Liver (tissue), 9 donors: Measurements from ENCODE around the gene PTPRN2. TPM values are rescaled to one million over a fixed set of nuclear protein-coding genes. Genes with fewer than 3 reads are reported as not detected.

Source experiments
- DNase-seq: peaks from one replicate; pipeline ENCODE4 v3.0.0-alpha.2; 2017; ENCODE audit warnings: low spot score
- H3K27ac ChIP-seq, 2 donors: one replicate each; pipeline ENCODE4 v1.7.0; 2013; ENCODE audit warnings: inconsistent platforms in 2 of 2, low read length in 2 of 2, control low read depth in 1 of 2, low read depth in 1 of 2, mild to moderate bottlenecking in 1 of 2
- H3K27me3 ChIP-seq, 4 donors: one replicate each; pipeline versions ENCODE4 v1.6.1 to v1.7.0; 2013; ENCODE audit warnings: low read length in 3 of 4, inconsistent platforms in 1 of 4, mild to moderate bottlenecking in 1 of 4, moderate library complexity in 1 of 4; ENCODE audit not compliant: control insufficient read depth in 4 of 4, insufficient read depth in 4 of 4
- H3K36me3 ChIP-seq, 4 donors: one replicate each; pipeline versions ENCODE4 v1.6.1 to v1.7.0; 2013; ENCODE audit warnings: low read length in 3 of 4, mild to moderate bottlenecking in 3 of 4, low read depth in 1 of 4, moderate library complexity in 1 of 4; ENCODE audit not compliant: control insufficient read depth in 4 of 4, insufficient read depth in 3 of 4
- H3K4me1 ChIP-seq, 4 donors: one replicate each; pipeline versions ENCODE4 v1.6.1 to v1.7.0; 2013; ENCODE audit warnings: low read length in 3 of 4, mild to moderate bottlenecking in 3 of 4, moderate library complexity in 1 of 4; ENCODE audit not compliant: control insufficient read depth in 4 of 4, insufficient read depth in 4 of 4
- H3K4me3 ChIP-seq, 3 donors: one replicate each; pipeline versions ENCODE4 v1.6.1 to v1.7.0; 2013; ENCODE audit warnings: low read length in 3 of 3, control low read depth in 1 of 3, low read depth in 1 of 3, mild to moderate bottlenecking in 1 of 3
- H3K9ac ChIP-seq, 2 donors: one replicate each; pipeline ENCODE4 v1.7.0; 2013; ENCODE audit warnings: low read length in 2 of 2, mild to moderate bottlenecking in 2 of 2, moderate library complexity in 2 of 2, control low read depth in 1 of 2, low read depth in 1 of 2
- H3K9me3 ChIP-seq, 4 donors: one replicate each; pipeline versions ENCODE4 v1.6.1 to v1.7.0; 2013; ENCODE audit warnings: low read length in 3 of 4; ENCODE audit not compliant: control insufficient read depth in 4 of 4
- ATF3 ChIP-seq: IDR thresholded peaks from 2 replicates; pipeline ENCODE4 v1.6.1; 2016; ENCODE audit warnings: antibody characterized with exemption
- CTCF ChIP-seq: fragments of 150-350 bp; IDR thresholded peaks from 2 replicates; pipeline ENCODE4 v1.5.1; 2017; ENCODE audit warnings: improper control_type of control experiment, low read depth, low read length; ENCODE audit not compliant: missing input control
- EGR1 ChIP-seq, 2 donors: IDR thresholded peaks; 2 replicates each; pipeline ENCODE4 v1.6.1; 2016 to 2018; ENCODE audit warnings: antibody characterized with exemption in 2 of 2, low read depth in 2 of 2
- FOXA1 ChIP-seq: IDR thresholded peaks from 2 replicates; pipeline ENCODE4 v1.6.1; 2016; ENCODE audit warnings: antibody characterized with exemption
- GABPA ChIP-seq, 2 donors: IDR thresholded peaks in 1 of 2; conservative IDR thresholded peaks in 1 of 2; 2 replicates each; pipeline ENCODE4 v1.6.1; 2016; ENCODE audit warnings: antibody characterized with exemption in 2 of 2, mild to moderate bottlenecking in 1 of 2, moderate library complexity in 1 of 2
- HNF4A ChIP-seq, 2 donors: conservative IDR thresholded peaks; 2 replicates each; pipeline ENCODE4 v1.6.1; 2016; ENCODE audit warnings: antibody characterized with exemption in 2 of 2, mild to moderate bottlenecking in 2 of 2
- JUND ChIP-seq, 2 donors: IDR thresholded peaks; 2 replicates each; pipeline ENCODE4 v1.6.1; 2016; ENCODE audit warnings: antibody characterized with exemption in 2 of 2
- NR2F2 ChIP-seq: IDR thresholded peaks from 2 replicates; pipeline ENCODE4 v1.6.1; 2016; ENCODE audit warnings: antibody characterized with exemption
- RAD21 ChIP-seq, 2 donors: IDR thresholded peaks; 2 replicates each; pipeline ENCODE4 v1.6.1; 2016; ENCODE audit warnings: antibody characterized with exemption in 2 of 2, mild to moderate bottlenecking in 2 of 2
- YY1 ChIP-seq: IDR thresholded peaks from 2 replicates; pipeline ENCODE4 v1.6.1; 2016; ENCODE audit warnings: antibody characterized with exemption, mild to moderate bottlenecking
- ZBTB33 ChIP-seq: IDR thresholded peaks from 2 replicates; pipeline ENCODE4 v1.6.1; 2016; ENCODE audit warnings: antibody characterized with exemption
- WGBS: extraction: QIAGEN DNeasy Blood & Tissue Kit; methylation state at CpG from one replicate; pipeline ENCODE4 v1.1.7; 2013; 5-methylcytosine and 5-hydroxymethylcytosine counted together
- polyA plus RNA-seq, 2 donors: library from polyadenylated mRNA; stranded (reverse) in 1 of 2; unstranded in 1 of 2; fragments of 200-250 nt in 1 of 2; fragments of >200 nt in 1 of 2; fragmentation: Nextera tagmentation in 1 of 2; extraction: Ambion mirVana in 1 of 2; gene quantifications; one replicate each; pipeline versions ENCODE4 v1.2.1 to v1.2.3, GENCODE V29; 2013 to 2015
- total RNA-seq, 2 donors: library from RNA; depleted of rRNA; stranded (reverse); fragments of >200 nt; gene quantifications; one replicate each; pipeline ENCODE4 v1.2.3, GENCODE V29; 2014
- donor health status: healthy.
- donor health status: healthy.
- donor health status: healthy.
- donor health status: healthy.
- donor health status: healthy.

Gene PTPRN2
- total and polyA plus RNA-seq, 4 donors: 0.75 to 1.9 (median 1.1) TPM

GRCh38 chr7:158299607-158300006 lies 288.0 kb downstream of the PTPRN2 start:
- DNase-seq: no peak
- H3K27ac ChIP-seq: no peak overlapping the region
- 71% methylated on average over 4 of the region's 4 CpGs for WGBS

GRCh38 chr7:158296798-158297104 lies 290.9 kb downstream of the PTPRN2 start:
- TF ChIP-seq FOXA1: no peak
- no peak for TF ChIP-seq NR2F2
- no peak for TF ChIP-seq ZBTB33
- TF ChIP-seq ATF3: no peak
- no peak for TF ChIP-seq EGR1 (IDR thresholded peaks at IDR 0.05; ENCODE audit: low read depth in 2 of 2)
- TF ChIP-seq RAD21 (IDR thresholded peaks at IDR 0.05): no peak
- TF ChIP-seq GABPA (IDR thresholded peaks at IDR 0.05 in 1 of 2, conservative IDR thresholded peaks at IDR 0.05 in 1 of 2): no peak
- no peak for TF ChIP-seq CTCF
- TF ChIP-seq HNF4A (conservative IDR thresholded peaks at IDR 0.05): no peak
- no peak for TF ChIP-seq JUND (IDR thresholded peaks at IDR 0.05)
- no peaks in the 10 kb centered on the region for H3K9me3 ChIP-seq
- H3K9ac ChIP-seq: no peak overlapping the region
- H3K27me3 ChIP-seq: no peaks in the 10 kb centered on the region
- H3K36me3 ChIP-seq: no peaks in the 10 kb centered on the region
- DNase-seq: no peak
- 93% methylated on average over 7 of the region's 7 CpGs for WGBS
- H3K4me3 ChIP-seq: no peak overlapping the region
- H3K27ac ChIP-seq: no peak overlapping the region
- H3K4me1 ChIP-seq: no peaks in the 10 kb centered on the region

More at GRCh38 chr7:158299607-158300006, 288.0 kb downstream of the PTPRN2 start:
- Histone ChIP-seq H3K9ac (no peak overlapping the region), H3K27me3 (no peaks in the 10 kb centered on the region), H3K4me1 (no peaks in the 10 kb centered on the region), H3K9me3 (no peaks in the 10 kb centered on the region), H3K4me3 (no peak overlapping the region), H3K36me3 (no peaks in the 10 kb centered on the region)
- TF ChIP-seq ZBTB33 (no peak), YY1 (no peak), CTCF (no peak)
